Activated CD4-positive, alpha-beta T cell treated with anti-CD3 and anti-CD28 coated beads for 36 hours (primary cell): ENCODE measurements around the gene KTN1. TPM values are rescaled to one million over a fixed set of nuclear protein-coding genes. Genes with fewer than 3 reads are reported as not detected.

Experiments
- ATAC-seq: fragments of 200-7000 bp; cut with Tn5 transposase; one replicate; pipeline ENCODE4 v1.10.0; 2021; ENCODE audit warnings: mild to moderate bottlenecking, moderate library complexity
- CTCF ChIA-PET: fragments of 350-600 bp; sonication (Branson Sonifier 250); formaldehyde crosslinking; loops from one replicate; lab custom pipeline; 2021; ENCODE audit warnings: antibody characterized with exemption; lab: Charles Lee
- POLR2A ChIA-PET: fragments of 350-600 bp; sonication (Branson Sonifier 250); formaldehyde crosslinking; loops from one replicate; lab custom pipeline; 2021; ENCODE audit warnings: antibody characterized with exemption, inconsistent platforms; lab: Charles Lee
- DNase-seq: peaks from one replicate; pipeline ENCODE4 v3.0.0-alpha.2; 2020
- H3K27ac Mint-ChIP-seq: one replicate; pipeline ENCODE4 v1.8.0; 2021; ENCODE audit warnings: mixed read lengths
- H3K27me3 Mint-ChIP-seq: one replicate; pipeline ENCODE4 v1.8.0; 2021; ENCODE audit warnings: mixed read lengths
- H3K36me3 Mint-ChIP-seq: one replicate; pipeline ENCODE4 v1.8.0; 2021; ENCODE audit warnings: low read depth, mixed read lengths
- H3K4me1 Mint-ChIP-seq: one replicate; pipeline ENCODE4 v1.8.0; 2021; ENCODE audit warnings: mixed read lengths
- H3K4me3 Mint-ChIP-seq: one replicate; pipeline ENCODE4 v1.8.0; 2021; ENCODE audit warnings: mild to moderate bottlenecking, moderate library complexity, mixed read lengths
- H3K9me3 Mint-ChIP-seq: one replicate; pipeline ENCODE4 v1.8.0; 2021; ENCODE audit warnings: low read depth, mixed read lengths
- intact Hi-C, 2 experiments: fragments of 100-400 bp; cut with DNase I in 1 of 2; cut with micrococcal nuclease in 1 of 2; formaldehyde crosslinking; loops; one replicate each; pipeline versions ENCODE4 v1.14.2 to v1.15.1; 2022 to 2024; cut with DNase I, micrococcal nuclease
- total RNA-seq, 2 experiments: library from RNA; stranded (reverse); gene quantifications; one replicate each; pipeline ENCODE4 v1.2.3, GENCODE V29; 2021

KTN1 gene
- total RNA-seq, 2 experiments from 2014 or later: 117 to 138 TPM

DNA sequence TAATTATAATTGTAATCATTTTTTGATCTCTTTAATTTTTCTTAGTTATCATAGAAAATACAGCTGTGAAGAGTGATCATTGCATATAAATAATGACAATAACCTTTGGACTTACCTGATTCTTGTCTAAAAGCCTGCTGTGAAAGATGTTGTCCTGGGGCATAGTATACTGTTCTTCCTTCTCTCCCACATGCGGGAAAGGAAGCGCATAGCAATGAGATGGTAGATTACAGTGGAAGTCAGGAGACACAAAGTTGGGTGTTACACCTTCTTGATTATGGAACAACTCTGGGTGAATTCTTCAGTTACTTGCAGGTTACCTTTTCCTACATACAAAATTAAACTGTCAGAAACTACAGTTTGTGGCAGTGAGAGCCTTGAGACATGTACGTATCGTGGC lies 140.8 kb downstream of the KTN1 start:
- DNase-seq (no peak), ATAC-seq (no peak)
- H3K36me3 Mint-ChIP-seq: no peaks in the 10 kb centered on the region
- ChIA-PET CTCF (no interaction called here), POLR2A (no interaction called here)
- H3K4me1 Mint-ChIP-seq: no peaks in the 10 kb centered on the region
- no peaks in the 10 kb centered on the region for H3K27me3 Mint-ChIP-seq
- intact Hi-C loops: no loop called here
- no peaks in the 10 kb centered on the region for H3K9me3 Mint-ChIP-seq
- H3K4me3 Mint-ChIP-seq: no peak overlapping the region
- H3K27ac Mint-ChIP-seq: no peak overlapping the region

DNA sequence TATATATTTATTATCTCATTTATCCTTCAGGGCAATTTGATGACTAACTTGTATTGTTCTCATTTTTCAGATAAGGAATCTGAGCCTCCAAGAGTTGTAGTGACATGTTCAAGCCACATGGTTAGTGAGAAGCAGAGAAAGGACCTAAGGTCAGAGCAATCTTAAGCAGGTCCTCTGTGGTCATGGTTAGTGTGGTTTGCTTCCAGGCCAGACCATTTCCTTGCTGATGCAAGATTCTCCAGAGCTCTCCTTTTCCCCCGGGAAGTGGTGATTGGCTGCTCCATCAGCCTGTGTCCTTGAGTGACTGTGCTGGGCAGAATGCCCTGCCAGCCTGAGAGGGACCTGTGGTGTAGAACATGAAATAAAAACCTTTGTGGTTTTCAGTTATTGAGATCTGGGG lies 141.3 kb downstream of the KTN1 start:
- intact Hi-C loops: no loop called here
- no peaks in the 10 kb centered on the region for H3K9me3 Mint-ChIP-seq
- CTCF ChIA-PET: no interaction called here

DNA sequence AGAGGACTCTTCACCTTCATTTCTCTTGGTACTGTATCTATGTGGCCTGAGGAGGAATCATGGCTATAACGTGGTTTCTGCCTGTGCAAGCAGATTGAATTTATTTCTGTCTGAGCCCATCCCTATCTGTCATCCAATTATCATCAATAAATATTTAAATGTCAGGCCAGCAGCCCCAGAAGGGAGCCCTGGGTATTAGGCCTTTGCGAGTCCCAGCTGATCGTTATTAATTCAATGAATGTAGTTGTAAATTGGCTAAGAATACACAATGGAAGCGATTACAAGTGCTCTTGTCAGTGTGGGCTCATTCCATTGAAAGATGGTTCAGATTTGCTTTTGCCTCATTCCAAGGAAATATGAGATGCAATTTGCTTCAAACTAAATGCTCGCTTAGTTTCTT lies 142.0 kb downstream of the KTN1 start:
- no peaks in the 10 kb centered on the region for H3K4me1 Mint-ChIP-seq
- DNase-seq (no peak), ATAC-seq (no peak)
- no peak overlapping the region for H3K4me3 Mint-ChIP-seq
- ChIA-PET POLR2A (no interaction called here), CTCF (no interaction called here)
- intact Hi-C loops: no loop called here
- H3K9me3 Mint-ChIP-seq: no peaks in the 10 kb centered on the region
- H3K27ac Mint-ChIP-seq: no peak overlapping the region
- no peaks in the 10 kb centered on the region for H3K27me3 Mint-ChIP-seq
- no peaks in the 10 kb centered on the region for H3K36me3 Mint-ChIP-seq

More for the DNA sequence above, 141.3 kb downstream of the KTN1 start:
- ATAC-seq (no peak), DNase-seq (no peak)
- no peaks in the 10 kb centered on the region for H3K27me3 Mint-ChIP-seq
- no peak overlapping the region for H3K4me3 Mint-ChIP-seq
- POLR2A ChIA-PET: no interaction called here
- H3K27ac Mint-ChIP-seq: no peak overlapping the region
- no peaks in the 10 kb centered on the region for H3K36me3 Mint-ChIP-seq
- H3K4me1 Mint-ChIP-seq: no peaks in the 10 kb centered on the region

DNA sequence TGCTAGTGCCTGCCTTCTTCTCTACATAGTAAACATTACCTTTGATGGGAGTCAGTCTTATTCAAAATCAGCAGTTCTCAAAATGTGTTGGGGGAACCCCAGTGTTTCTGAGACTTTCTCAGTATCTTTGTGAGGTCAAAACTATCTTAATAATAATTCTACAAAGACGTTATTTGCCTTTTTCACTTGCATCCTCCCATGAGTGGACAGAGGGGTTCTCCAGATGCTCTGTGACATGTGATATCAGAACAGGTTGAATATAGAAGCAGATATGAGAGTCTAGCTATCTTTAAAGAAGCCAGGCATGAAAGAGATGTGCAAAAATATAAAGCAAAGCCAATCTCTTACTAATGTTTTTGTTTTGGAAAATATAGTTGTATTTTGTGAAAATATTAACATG lies 144.7 kb downstream of the KTN1 start:
- Mint-ChIP-seq H3K4me1 (no peaks in the 10 kb centered on the region), H3K27me3 (no peaks in the 10 kb centered on the region), H3K9me3 (no peaks in the 10 kb centered on the region), H3K36me3 (no peaks in the 10 kb centered on the region), H3K4me3 (no peak overlapping the region), H3K27ac (no peak overlapping the region)
- intact Hi-C loops: no loop called here
- DNase-seq (no peak), ATAC-seq (no peak)
- CTCF ChIA-PET: interaction anchor here (0.8 to 1.2 kb wide), 2 partner anchors 9 to 11 kb away, joined by 3 to 5 read pairs; no protein-coding TSS in a partner anchor
- POLR2A ChIA-PET: interaction anchor here (0.5 kb wide), 1 partner anchor 8 kb away, joined by 3 read pairs; no protein-coding TSS in a partner anchor

DNA sequence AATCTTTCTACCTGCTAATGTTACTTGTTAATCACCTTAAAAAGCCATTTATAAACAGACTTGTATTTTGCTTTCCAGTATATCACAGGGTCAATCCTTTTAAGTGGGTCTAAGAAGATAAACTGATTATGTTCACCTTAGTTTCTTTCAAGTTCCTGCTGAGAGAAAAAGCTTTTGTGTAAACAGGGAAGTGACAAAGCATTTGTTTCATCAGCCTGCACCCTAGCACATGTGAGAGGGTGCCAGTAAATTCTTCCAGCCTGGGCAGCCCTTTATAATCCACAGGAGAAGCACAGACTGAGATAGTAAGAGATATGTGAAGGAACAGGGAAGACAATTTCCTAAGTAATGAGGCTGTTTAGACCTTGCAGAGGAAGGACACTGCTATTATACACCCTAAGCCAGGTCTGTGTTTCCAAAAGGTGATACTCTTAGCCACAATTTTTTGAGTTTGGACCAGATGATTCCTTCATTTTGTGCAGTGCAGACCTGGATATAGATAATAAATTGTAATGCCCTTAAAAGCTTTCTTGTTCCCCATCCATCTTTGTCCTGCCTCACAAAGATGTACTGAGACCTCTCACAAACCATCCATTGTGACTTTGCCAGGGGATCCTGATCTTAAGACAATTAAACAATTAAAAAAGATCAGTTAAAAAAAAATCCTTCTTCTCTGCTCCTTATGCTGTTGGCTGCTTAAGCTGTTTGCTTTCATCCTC lies 150.7 kb downstream of the KTN1 start:
- CTCF ChIA-PET: interaction anchor here (0.8 to 5.5 kb wide), 4 partner anchors 155 to 743 kb away, joined by 4 to 46 read pairs (median 6); no protein-coding TSS in a partner anchor
- Mint-ChIP-seq H3K27ac (no peak overlapping the region), H3K9me3 (no peaks in the 10 kb centered on the region), H3K4me3 (no peak overlapping the region), H3K4me1 (no peaks in the 10 kb centered on the region), H3K36me3 (no peaks in the 10 kb centered on the region), H3K27me3 (no peaks in the 10 kb centered on the region)
- DNase-seq (no peak), ATAC-seq (no peak)
- intact Hi-C loops: loop anchor here in 1 of 2 experiments (1.0 kb wide), 1 partner anchor 610 kb away; no protein-coding TSS in a partner anchor
- POLR2A ChIA-PET: no interaction called here

DNA sequence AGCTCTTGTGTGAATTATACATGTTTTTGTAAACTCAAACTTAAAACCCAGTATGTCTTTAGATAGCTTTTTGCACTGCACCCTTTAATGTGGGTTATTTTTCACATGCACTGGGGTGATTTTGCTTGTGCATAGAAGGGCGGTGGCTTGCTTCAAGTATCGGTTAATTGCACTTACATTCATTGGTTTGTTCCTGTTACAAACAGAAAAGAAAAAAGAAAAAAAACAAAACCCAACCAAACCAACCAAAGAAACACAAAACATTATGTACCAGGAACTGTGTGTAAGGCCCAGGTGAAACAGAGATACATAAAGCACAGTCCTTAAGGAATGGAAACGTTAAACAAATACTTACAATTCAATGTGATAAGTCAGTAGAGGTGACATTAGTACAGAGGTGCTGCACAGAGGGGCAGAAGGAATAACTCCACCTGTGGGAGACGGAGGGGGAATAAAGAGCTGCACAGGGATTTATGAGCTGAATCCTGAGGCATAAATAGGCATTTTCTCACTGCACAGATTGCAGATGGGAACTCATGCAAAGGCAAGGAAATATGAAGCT lies 151.4 kb downstream of the KTN1 start:
- intact Hi-C loops: loop anchor here in 1 of 2 experiments (1.0 kb wide), 1 partner anchor 609 kb away; no protein-coding TSS in a partner anchor
- Mint-ChIP-seq H3K36me3 (no peaks in the 10 kb centered on the region), H3K27ac (no peak overlapping the region), H3K4me3 (no peak overlapping the region), H3K4me1 (no peaks in the 10 kb centered on the region), H3K27me3 (no peaks in the 10 kb centered on the region), H3K9me3 (peaks cover 2% of the 10 kb centered on the region)
- no peak for ATAC-seq
- DNase-seq: no peak
- CTCF ChIA-PET: interaction anchor here (0.7 to 5.5 kb wide), 14 partner anchors 8 to 743 kb away, joined by 3 to 46 read pairs (median 4); no protein-coding TSS in a partner anchor
- POLR2A ChIA-PET: no interaction called here

DNA sequence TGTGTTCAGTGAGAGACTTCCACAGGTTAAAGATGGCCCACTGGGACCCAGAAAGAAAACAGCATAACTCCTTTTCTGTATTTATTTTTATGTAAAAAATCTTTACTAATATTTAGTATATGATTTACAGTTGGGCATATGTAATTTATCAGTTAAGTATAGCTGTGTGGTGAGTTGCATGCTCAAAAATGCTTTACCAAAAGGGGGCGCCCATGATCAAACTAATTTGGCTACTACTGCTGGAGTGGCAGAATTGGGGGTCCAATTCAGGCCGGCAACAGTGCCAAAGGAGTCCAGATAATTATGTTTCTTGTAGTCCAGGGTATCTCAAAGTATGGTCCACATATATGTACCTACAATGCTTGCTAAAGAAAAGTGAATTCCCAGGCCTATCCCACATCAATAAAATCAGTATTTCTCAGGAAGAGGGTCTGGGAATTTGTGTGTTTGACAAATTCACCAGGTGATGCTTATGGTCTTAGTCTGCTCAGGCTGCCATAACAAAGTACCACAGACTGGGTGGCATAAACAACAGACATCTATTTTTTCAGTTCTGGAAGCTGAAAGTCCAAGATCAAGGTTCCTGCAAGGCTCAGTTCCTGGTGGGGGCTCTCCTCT lies 152.0 kb downstream of the KTN1 start:
- ChIA-PET CTCF (interaction anchor here (0.7 to 5.5 kb wide), 16 partner anchors 8 to 1762 kb away, joined by 3 to 46 read pairs (median 4); no protein-coding TSS in a partner anchor), POLR2A (interaction anchor here (0.7 kb wide), 1 partner anchor 8 kb away, joined by 3 read pairs; no protein-coding TSS in a partner anchor)
- Mint-ChIP-seq H3K27ac (no peak overlapping the region), H3K27me3 (no peaks in the 10 kb centered on the region), H3K4me3 (no peak overlapping the region), H3K4me1 (no peaks in the 10 kb centered on the region), H3K36me3 (no peaks in the 10 kb centered on the region), H3K9me3 (peaks cover 2% of the 10 kb centered on the region)
- intact Hi-C loops: loop anchor here (1.0 to 2.0 kb wide), 4 partner anchors 608 to 742 kb away; no protein-coding TSS in a partner anchor
- no peak for ATAC-seq
- DNase-seq: peak; percentile 68

DNA sequence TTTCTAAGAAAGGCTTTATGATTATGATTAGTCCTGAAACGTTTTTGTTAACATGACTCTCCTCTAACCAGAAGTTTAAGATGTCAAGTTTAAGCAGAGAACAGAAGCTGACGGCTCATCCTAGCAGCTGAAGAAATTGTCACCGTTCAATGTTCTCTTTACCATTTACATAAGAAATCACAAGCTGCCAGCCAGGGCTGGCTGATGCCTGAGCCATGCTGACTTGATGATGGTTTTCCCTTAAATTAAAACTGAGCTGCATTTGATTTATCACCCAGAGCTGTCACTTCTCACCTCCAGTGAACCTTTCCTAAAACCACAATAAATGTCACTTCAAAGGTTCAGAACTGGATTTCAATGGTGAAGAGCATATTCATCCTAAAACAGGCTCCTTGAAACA lies 153.6 kb downstream of the KTN1 start:
- no peak for DNase-seq
- intact Hi-C loops: loop anchor here in 1 of 2 experiments (2.0 kb wide), 1 partner anchor 689 kb away; no protein-coding TSS in a partner anchor
- H3K36me3 Mint-ChIP-seq: no peaks in the 10 kb centered on the region
- H3K27ac Mint-ChIP-seq: no peak overlapping the region
- no peak overlapping the region for H3K4me3 Mint-ChIP-seq
- no peak for ATAC-seq
- no peaks in the 10 kb centered on the region for H3K27me3 Mint-ChIP-seq
- H3K4me1 Mint-ChIP-seq: no peaks in the 10 kb centered on the region
- ChIA-PET POLR2A (no interaction called here), CTCF (interaction anchor here (0.7 to 5.5 kb wide), 4 partner anchors 565 to 740 kb away, joined by 3 to 46 read pairs (median 4); no protein-coding TSS in a partner anchor)
- H3K9me3 Mint-ChIP-seq: peaks cover 2% of the 10 kb centered on the region

Other genes starting within 250 kb of the KTN1 start
- 1 to 10 TPM; 5.0 to 5.1 TPM for gene ATG14, start 168.4 kb upstream of the KTN1 start, total RNA-seq
- gene TBPL2, start 139.6 kb upstream of the KTN1 start, total RNA-seq: not detected